HG02588 (cell line): ENCODE data around the gene NBPF1.
"Not testable (repeated sequence)": the region's sequence is repeated elsewhere in the genome, so short reads cannot be mapped to it uniquely, and the experiment has no call there.

Experiments
- ATAC-seq: cut with Tn5 transposase; IDR thresholded peaks from one replicate; pipeline ENCODE4 v1.9.1; 2021; ENCODE audit warnings: mild to moderate bottlenecking, moderate library complexity; ENCODE audit not compliant: unreplicated experiment

The NBPF1 gene

GRCh38 chr1:16557034-16557433 lies 56.3 kb downstream of the NBPF1 start:
- ATAC-seq, result not testable (repeated sequence)

- ATAC-seq, result not testable (repeated sequence)
Observed at GRCh38 chr1:16553244-16553643, 60.1 kb downstream of the NBPF1 start.

GRCh38 chr1:16550212-16550918 lies 63.0 kb downstream of the NBPF1 start:
- not testable (repeated sequence) for ATAC-seq

GRCh38 chr1:16549545-16549944 lies 63.8 kb downstream of the NBPF1 start:
- not testable (repeated sequence) for ATAC-seq

- not testable (repeated sequence) for ATAC-seq
Observed at GRCh38 chr1:16547502-16548241, 65.7 kb downstream of the NBPF1 start.

- ATAC-seq, result not testable (repeated sequence)
Observed at GRCh38 chr1:16545682-16546095, 67.7 kb downstream of the NBPF1 start.

GRCh38 chr1:16540421-16540893 lies 72.9 kb downstream of the NBPF1 start:
- not testable (repeated sequence) for ATAC-seq

GRCh38 chr1:16537528-16537927 lies 75.8 kb downstream of the NBPF1 start:
- ATAC-seq, result not testable (repeated sequence)

- ATAC-seq, result not testable (repeated sequence)
Observed at GRCh38 chr1:16536796-16537195, 76.6 kb downstream of the NBPF1 start.

GRCh38 chr1:16535898-16536297 lies 77.5 kb downstream of the NBPF1 start:
- not testable (repeated sequence) for ATAC-seq

GRCh38 chr1:16535487-16535886 lies 77.9 kb downstream of the NBPF1 start:
- not testable (repeated sequence) for ATAC-seq

GRCh38 chr1:16534829-16535456 lies 78.4 kb downstream of the NBPF1 start:
- not testable (repeated sequence) for ATAC-seq

- ATAC-seq, result not testable (repeated sequence)
Observed at GRCh38 chr1:16534239-16534828, 79.0 kb downstream of the NBPF1 start.

- ATAC-seq, result not testable (repeated sequence)
Observed at GRCh38 chr1:16532235-16532991, 81.0 kb downstream of the NBPF1 start.

GRCh38 chr1:16528338-16528737 lies 85.0 kb downstream of the NBPF1 start:
- not testable (repeated sequence) for ATAC-seq

- not testable (repeated sequence) for ATAC-seq
Observed at GRCh38 chr1:16525769-16526168, 87.6 kb downstream of the NBPF1 start.

GRCh38 chr1:16521679-16522078 lies 91.7 kb downstream of the NBPF1 start:
- ATAC-seq, result not testable (repeated sequence)

GRCh38 chr1:16521288-16521583 lies 92.1 kb downstream of the NBPF1 start:
- ATAC-seq, result no peak

- ATAC-seq, result not testable (repeated sequence)
Observed at GRCh38 chr1:16520435-16521287, 92.7 kb downstream of the NBPF1 start.
